Hepatocyte (in vitro differentiated cells): Measurements from ENCODE around the gene KLHL11. TPM values are rescaled to one million over a fixed set of nuclear protein-coding genes. Genes with fewer than 3 reads are reported as not detected.
A peak's percentile ranks its signal among the peaks of the same experiment; 100 is the strongest.

Experiments used
- DNase-seq: peaks from one replicate; pipeline ENCODE4 v3.0.0-alpha.2; 2016; ENCODE audit warnings: low spot score
- H2AFZ ChIP-seq: fragments of 200-600 bp; sonication (generic); 2 replicates; pipeline ENCODE4 v1.6.0; 2016; ENCODE audit warnings: antibody characterized with exemption, mild to moderate bottlenecking
- H3K27ac ChIP-seq: fragments of 200-600 bp; sonication (generic); 2 replicates; pipeline ENCODE4 v1.5.1; 2016; ENCODE audit warnings: mild to moderate bottlenecking
- H3K27me3 ChIP-seq: fragments of 200-600 bp; sonication (generic); 2 replicates; pipeline ENCODE4 v1.6.1; 2016
- H3K36me3 ChIP-seq: fragments of 200-600 bp; sonication (generic); replicated peaks from 2 replicates; pipeline ENCODE4 v1.5.1; 2016; ENCODE audit warnings: low read depth; ENCODE audit not compliant: insufficient read depth
- H3K4me1 ChIP-seq: fragments of 200-600 bp; sonication (generic); 2 replicates; pipeline ENCODE4 v1.5.1; 2016; ENCODE audit warnings: mild to moderate bottlenecking, moderate library complexity; ENCODE audit not compliant: insufficient read depth
- H3K4me2 ChIP-seq: fragments of 200-600 bp; sonication (generic); 2 replicates; pipeline ENCODE4 v1.6.0; 2016
- H3K4me3 ChIP-seq: fragments of 200-600 bp; sonication (generic); 2 replicates; pipeline ENCODE4 v1.5.1; 2016; ENCODE audit warnings: mild to moderate bottlenecking
- H3K79me2 ChIP-seq: fragments of 200-600 bp; sonication (generic); 2 replicates; pipeline ENCODE4 v1.6.0; 2017; ENCODE audit warnings: mild to moderate bottlenecking
- H3K9me2 ChIP-seq: fragments of 200-600 bp; sonication (generic); replicated peaks from 2 replicates; pipeline ENCODE4 v1.6.0; 2017; ENCODE audit warnings: mild to moderate bottlenecking; ENCODE audit not compliant: insufficient read depth
- H3K9me3 ChIP-seq: fragments of 200-600 bp; sonication (generic); 2 replicates; pipeline ENCODE4 v1.5.1; 2016; ENCODE audit warnings: low read depth, mild to moderate bottlenecking
- H4K20me1 ChIP-seq: fragments of 200-600 bp; sonication (generic); 2 replicates; pipeline ENCODE4 v1.6.0; 2016; ENCODE audit warnings: mild to moderate bottlenecking; ENCODE audit not compliant: insufficient read depth, poor library complexity, severe bottlenecking
- CTCF ChIP-seq: fragments of 200-600 bp; sonication (generic); IDR thresholded peaks from 2 replicates; pipeline ENCODE4 v1.5.1; 2016; ENCODE audit warnings: antibody characterized with exemption, mild to moderate bottlenecking; ENCODE audit not compliant: poor library complexity
- EZH2 ChIP-seq: fragments of 200-600 bp; sonication (generic); IDR thresholded peaks from 2 replicates; pipeline ENCODE4 v1.6.1; 2016; ENCODE audit warnings: antibody characterized with exemption, mild to moderate bottlenecking, borderline replicate concordance
- EZH2phosphoT487 ChIP-seq: fragments of 200-600 bp; sonication (generic); IDR thresholded peaks from one replicate; pipeline ENCODE4 v1.6.1; 2018; ENCODE audit warnings: antibody characterized with exemption, mild to moderate bottlenecking, low read depth, moderate library complexity; ENCODE audit not compliant: unreplicated experiment, severe bottlenecking
- WGBS: methylation state at CpG from one replicate; pipeline ENCODE4 v1.1.6; 2016; ENCODE audit warnings: low lambda C conversion rate; ENCODE audit errors: missing lambda C conversion rate; 5-methylcytosine and 5-hydroxymethylcytosine counted together
- polyA plus RNA-seq: library from polyadenylated mRNA; unstranded; fragments of >200 nt; fragmentation: Nextera tagmentation; extraction: Ambion mirVana; gene quantifications from 2 replicates; pipeline ENCODE4 v1.2.1, GENCODE V29; 2016
- total RNA-seq: library from RNA; depleted of rRNA; stranded (reverse); fragments of >200 nt; gene quantifications from 2 replicates; pipeline ENCODE4 v1.2.3, GENCODE V29; 2014

KLHL11 gene
- total and polyA plus RNA-seq, 2 experiments from 2014 or later, result 10.0 to 25.2 TPM

- Histone ChIP-seq H3K27ac (peak overlapping the region; percentile 40), H3K36me3 (no peaks in the 10 kb centered on the region), H3K4me1 (peaks cover 12% of the 10 kb centered on the region), H2AFZ (no peak overlapping the region), H3K4me2 (no peak overlapping the region), H3K9me2 (no peaks in the 10 kb centered on the region), H4K20me1 (no peaks in the 10 kb centered on the region), H3K79me2 (peaks cover 8% of the 10 kb centered on the region), H3K9me3 (no peaks in the 10 kb centered on the region), H3K27me3 (no peaks in the 10 kb centered on the region), H3K4me3 (no peak overlapping the region)
- TF ChIP-seq CTCF, result no peak
- no peak for TF ChIP-seq EZH2phosphoT487
- TF ChIP-seq EZH2, result no peak
- WGBS, result 77% methylated on average over 4 of the region's 4 CpGs
- no peak for DNase-seq
These were observed 39.9 kb upstream of the KLHL11 start for GRCh38 chr17:41905172-41905571.

GRCh38 chr17:41904242-41904841 lies 39.1 kb upstream of the KLHL11 start:
- Histone ChIP-seq H3K9me3 (no peaks in the 10 kb centered on the region), H3K4me2 (no peak overlapping the region), H3K27me3 (no peaks in the 10 kb centered on the region), H3K27ac (no peak overlapping the region), H3K79me2 (peaks cover 8% of the 10 kb centered on the region), H2AFZ (no peak overlapping the region), H3K4me1 (peaks cover 12% of the 10 kb centered on the region), H3K9me2 (no peaks in the 10 kb centered on the region), H3K36me3 (no peaks in the 10 kb centered on the region), H3K4me3 (no peak overlapping the region), H4K20me1 (no peaks in the 10 kb centered on the region)
- DNase-seq, result no peak
- TF ChIP-seq EZH2 (no peak), EZH2phosphoT487 (no peak), CTCF (no peak)
- WGBS, result 99% methylated on average over 7 of the region's 7 CpGs

DNA sequence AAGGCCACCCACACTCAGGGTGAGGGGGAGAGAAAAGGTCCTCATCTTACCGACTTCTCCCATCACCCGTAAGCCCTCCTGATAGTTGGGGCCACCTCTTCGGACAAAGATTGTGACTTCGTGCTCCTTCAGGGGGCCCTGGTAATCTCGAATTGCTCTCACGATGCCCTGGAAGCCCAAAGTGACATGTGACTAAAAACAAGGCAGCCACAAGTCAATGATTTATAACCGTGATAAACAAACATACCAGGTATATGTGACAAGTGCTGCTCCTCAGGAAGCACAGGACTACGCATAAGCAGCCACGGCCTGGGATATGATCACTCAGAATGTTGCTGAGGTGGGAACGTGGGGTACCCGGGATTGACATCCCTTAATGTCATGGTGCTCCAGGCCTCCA lies 36.4 kb upstream of the KLHL11 start:
- WGBS, result 83% methylated on average over 11 of the region's 11 CpGs
- TF ChIP-seq CTCF (no peak), EZH2phosphoT487 (no peak), EZH2 (no peak)
- H3K79me2 ChIP-seq, result peaks cover 2% of the 10 kb centered on the region
- peaks cover 3% of the 10 kb centered on the region for H3K36me3 ChIP-seq
- no peak overlapping the region for H3K4me3 ChIP-seq
- DNase-seq, result no peak
- H2AFZ ChIP-seq, result no peak overlapping the region
- no peaks in the 10 kb centered on the region for H4K20me1 ChIP-seq
- H3K9me2 ChIP-seq, result no peaks in the 10 kb centered on the region
- peaks cover 10% of the 10 kb centered on the region for H3K4me1 ChIP-seq
- no peaks in the 10 kb centered on the region for H3K27me3 ChIP-seq
- no peak overlapping the region for H3K27ac ChIP-seq
- H3K4me2 ChIP-seq, result no peak overlapping the region
- H3K9me3 ChIP-seq, result no peaks in the 10 kb centered on the region
